ENCODE measurements around the gene UBE2J1.

- TF ChIP-seq CTCF (IDR thresholded peaks at IDR 0.05; ENCODE audit: low read length) (no peak), EZH2 (optimal IDR thresholded peaks at IDR 0.05; ENCODE audit: low read depth, low read length) (no peak)
Observed at GRCh38 chr6:89320012-89320559, 32.4 kb downstream of the UBE2J1 start.

Measured in MM.1S (cell line).